ENCODE measurements around the gene C1D. TPM values are rescaled to one million over a fixed set of nuclear protein-coding genes. Genes with fewer than 3 reads are reported as not detected.
A peak's percentile ranks its signal among the peaks of the same experiment; 100 is the strongest.
"Not testable (repeated sequence)": the region's sequence is repeated elsewhere in the genome, so short reads cannot be mapped to it uniquely, and the experiment has no call there.

The C1D gene
- 16.1 and 19.8 TPM in 2 replicates for total RNA-seq

- peak; percentile 73 for DNase-seq (ENCODE audit: low read depth, low spot score)
These were observed at the start of gene C1D for GRCh38 chr2:68062680-68063387. Gene C1D, minus strand, starts transcription at chr2:68063004. Its CDS starts 15,694 bp downstream, at chr2:68047310.

GRCh38 chr2:68110102-68110501 lies 47.3 kb upstream of the C1D start:
- DNase-seq (ENCODE audit: low read depth, low spot score), result no peak

- no peak for DNase-seq (ENCODE audit: low read depth, low spot score)
These were observed 45.3 kb upstream of the C1D start for GRCh38 chr2:68108120-68108519.

- no peak for DNase-seq (ENCODE audit: low read depth, low spot score)
These were observed 44.7 kb upstream of the C1D start for GRCh38 chr2:68107475-68107874.

- no peak for DNase-seq (ENCODE audit: low read depth, low spot score)
These were observed 41.5 kb upstream of the C1D start for GRCh38 chr2:68104111-68104835.

GRCh38 chr2:68103709-68104055 lies 40.9 kb upstream of the C1D start:
- no peak for DNase-seq (ENCODE audit: low read depth, low spot score)

GRCh38 chr2:68103030-68103708 lies 40.4 kb upstream of the C1D start:
- DNase-seq (ENCODE audit: low read depth, low spot score), result no peak

- no peak for DNase-seq (ENCODE audit: low read depth, low spot score)
These were observed 37.4 kb upstream of the C1D start for GRCh38 chr2:68100189-68100588.

GRCh38 chr2:68099260-68099659 lies 36.5 kb upstream of the C1D start:
- DNase-seq (ENCODE audit: low read depth, low spot score), result no peak

GRCh38 chr2:68098291-68098797 lies 35.5 kb upstream of the C1D start:
- DNase-seq (ENCODE audit: low read depth, low spot score), result no peak

GRCh38 chr2:68094111-68094510 lies 31.3 kb upstream of the C1D start:
- no peak for DNase-seq (ENCODE audit: low read depth, low spot score)

GRCh38 chr2:68093634-68094033 lies 30.8 kb upstream of the C1D start:
- DNase-seq (ENCODE audit: low read depth, low spot score), result no peak

- DNase-seq (ENCODE audit: low read depth, low spot score), result no peak
These were observed 28.7 kb upstream of the C1D start for GRCh38 chr2:68091439-68092034.

- DNase-seq (ENCODE audit: low read depth, low spot score), result no peak
These were observed 27.2 kb upstream of the C1D start for GRCh38 chr2:68089961-68090360.

- DNase-seq (ENCODE audit: low read depth, low spot score), result no peak
These were observed 26.1 kb upstream of the C1D start for GRCh38 chr2:68088940-68089339.

- DNase-seq (ENCODE audit: low read depth, low spot score), result no peak
These were observed 23.4 kb upstream of the C1D start for GRCh38 chr2:68086166-68086565.

GRCh38 chr2:68083346-68083745 lies 20.5 kb upstream of the C1D start:
- no peak for DNase-seq (ENCODE audit: low read depth, low spot score)

- no peak for DNase-seq (ENCODE audit: low read depth, low spot score)
These were observed 11.2 kb upstream of the C1D start for GRCh38 chr2:68074050-68074449.

- DNase-seq (ENCODE audit: low read depth, low spot score), result not testable (repeated sequence)
These were observed 1.2 kb upstream of the C1D start for GRCh38 chr2:68063797-68064646.

GRCh38 chr2:68060652-68061051 lies 2.2 kb downstream of the C1D start:
- no peak for DNase-seq (ENCODE audit: low read depth, low spot score)
